H9 (cell line): ENCODE measurements around the gene PTGDR2. TPM values are rescaled to one million over a fixed set of nuclear protein-coding genes. Genes with fewer than 3 reads are reported as not detected.

Source experiments
- DNase-seq: peaks from one replicate; pipeline ENCODE4 v3.0.0-alpha.2; 2017
- H2AFZ ChIP-seq: one replicate; pipeline ENCODE4 v1.6.1; 2013; ENCODE audit warnings: mild to moderate bottlenecking, low read length, control low read depth, moderate library complexity
- H2AK5ac ChIP-seq: 2 replicates; pipeline ENCODE4 v1.6.1; 2013; ENCODE audit warnings: low read length, control low read depth, mixed read lengths; ENCODE audit not compliant: insufficient read length
- H2BK120ac ChIP-seq: one replicate; pipeline ENCODE4 v1.6.1; 2013; ENCODE audit warnings: low read depth, mild to moderate bottlenecking, low read length, control low read depth, inconsistent platforms; ENCODE audit not compliant: poor library complexity, severe bottlenecking
- H2BK12ac ChIP-seq: 2 replicates; pipeline ENCODE4 v1.6.1; 2013; ENCODE audit warnings: low read length, control low read depth, mixed read lengths, low read depth; ENCODE audit not compliant: insufficient read length
- H2BK15ac ChIP-seq: 2 replicates; pipeline ENCODE4 v1.6.1; 2013; ENCODE audit warnings: low read depth, low read length, control low read depth
- H2BK20ac ChIP-seq: one replicate; pipeline ENCODE4 v1.6.1; 2013; ENCODE audit warnings: low read depth, mild to moderate bottlenecking, low read length, control low read depth, inconsistent platforms; ENCODE audit not compliant: poor library complexity, severe bottlenecking
- H2BK5ac ChIP-seq: 2 replicates; pipeline ENCODE4 v1.6.1; 2013; ENCODE audit warnings: low read length, control low read depth, mixed read lengths; ENCODE audit not compliant: insufficient read length
- H3K14ac ChIP-seq: 2 replicates; pipeline ENCODE4 v1.6.1; 2013; ENCODE audit warnings: low read length, control low read depth; ENCODE audit not compliant: insufficient read depth
- H3K18ac ChIP-seq: 2 replicates; pipeline ENCODE4 v1.6.1; 2013; ENCODE audit warnings: low read depth, mild to moderate bottlenecking, mixed read lengths, low read length, control low read depth; ENCODE audit not compliant: insufficient read length
- H3K23ac ChIP-seq: 2 replicates; pipeline ENCODE4 v1.6.1; 2013; ENCODE audit warnings: low read length, control low read depth, mixed read lengths, low read depth; ENCODE audit not compliant: insufficient read length
- H3K23me2 ChIP-seq: 2 replicates; pipeline ENCODE4 v1.6.1; 2013; ENCODE audit warnings: low read depth, mild to moderate bottlenecking, mixed read lengths, low read length, control low read depth; ENCODE audit not compliant: insufficient read length, poor library complexity, severe bottlenecking
- H3K27ac ChIP-seq: 2 replicates; pipeline ENCODE4 v1.5.1; 2013; ENCODE audit warnings: low read length, control low read depth, mixed read lengths, low read depth; ENCODE audit not compliant: insufficient read length
- H3K27me3 ChIP-seq: 2 replicates; pipeline ENCODE4 v1.6.1; 2013; ENCODE audit warnings: low read length, control low read depth, inconsistent platforms; ENCODE audit not compliant: insufficient read depth
- H3K4ac ChIP-seq: 2 replicates; pipeline ENCODE4 v1.6.1; 2013; ENCODE audit warnings: low read depth, mild to moderate bottlenecking, control low read depth, inconsistent platforms, low read length, moderate library complexity
- H3K4me1 ChIP-seq: 2 replicates; pipeline ENCODE4 v1.6.1; 2013; ENCODE audit warnings: low read length, control low read depth, inconsistent platforms; ENCODE audit not compliant: insufficient read depth
- H3K4me2 ChIP-seq: 2 replicates; pipeline ENCODE4 v1.6.1; 2013; ENCODE audit warnings: low read length, control low read depth, mixed read lengths; ENCODE audit not compliant: insufficient read length, insufficient read depth
- H3K56ac ChIP-seq: 2 replicates; pipeline ENCODE4 v1.6.1; 2013; ENCODE audit warnings: low read depth, mild to moderate bottlenecking, mixed read lengths, low read length, control low read depth; ENCODE audit not compliant: insufficient read length
- H3K79me1 ChIP-seq: 2 replicates; pipeline ENCODE4 v1.6.1; 2013; ENCODE audit warnings: low read depth, mild to moderate bottlenecking, moderate library complexity, low read length, control low read depth, inconsistent platforms; ENCODE audit not compliant: insufficient read depth, poor library complexity, severe bottlenecking
- H3K79me2 ChIP-seq: 2 replicates; pipeline ENCODE4 v1.6.1; 2013; ENCODE audit warnings: low read length, control low read depth, inconsistent platforms; ENCODE audit not compliant: insufficient read depth
- H3K9ac ChIP-seq: 2 replicates; pipeline ENCODE4 v1.6.1; 2013; ENCODE audit warnings: low read length, control low read depth, mixed read lengths; ENCODE audit not compliant: insufficient read length; ENCODE audit errors: extremely low read depth
- H3K9me3 ChIP-seq: one replicate; pipeline ENCODE4 v1.6.1; 2013; ENCODE audit warnings: low read depth, low read length, inconsistent platforms; ENCODE audit not compliant: control insufficient read depth
- H3T11ph ChIP-seq: one replicate; pipeline ENCODE4 v1.6.1; 2013; ENCODE audit warnings: mild to moderate bottlenecking, low read length, control low read depth, inconsistent platforms
- H4K20me1 ChIP-seq: one replicate; pipeline ENCODE4 v1.6.1; 2013; ENCODE audit not compliant: control insufficient read depth, insufficient read length, insufficient read depth
- H4K5ac ChIP-seq: 2 replicates; pipeline ENCODE4 v1.6.1; 2013; ENCODE audit warnings: low read depth, mild to moderate bottlenecking, mixed read lengths, low read length, control low read depth; ENCODE audit not compliant: insufficient read length
- H4K8ac ChIP-seq: replicated peaks from 2 replicates; pipeline ENCODE4 v1.6.1; 2013; ENCODE audit warnings: low read length, control low read depth, mixed read lengths, low read depth; ENCODE audit not compliant: insufficient read length
- H4K91ac ChIP-seq: 2 replicates; pipeline ENCODE4 v1.6.1; 2013; ENCODE audit warnings: low read depth, mild to moderate bottlenecking, moderate library complexity, mixed read lengths, low read length, control low read depth; ENCODE audit not compliant: insufficient read length
- H3K27ac Mint-ChIP-seq, 3 experiments: 2 replicates in 2 of 3; 3 replicates in 1 of 3; pipeline ENCODE4 v1.8.0; 2020 to 2021; ENCODE audit warnings: mixed read lengths in 3 of 3, mild to moderate bottlenecking in 1 of 3, moderate library complexity in 1 of 3
- H3K27me3 Mint-ChIP-seq: 2 replicates; pipeline ENCODE4 v1.8.0; 2021; ENCODE audit warnings: low read depth, mild to moderate bottlenecking, moderate library complexity, mixed read lengths
- H3K36me3 Mint-ChIP-seq, 3 experiments: 2 replicates in 2 of 3; 3 replicates in 1 of 3; pipeline ENCODE4 v1.8.0; 2020 to 2021; ENCODE audit warnings: low read depth in 3 of 3, mixed read lengths in 3 of 3; ENCODE audit not compliant: insufficient read depth in 1 of 3
- H3K4me1 Mint-ChIP-seq, 2 experiments: 2 replicates each; pipeline ENCODE4 v1.8.0; 2020; ENCODE audit warnings: mixed read lengths in 2 of 2
- H3K4me3 Mint-ChIP-seq, 2 experiments: 2 replicates in 1 of 2; 3 replicates in 1 of 2; pipeline ENCODE4 v1.8.0; 2020 to 2021; ENCODE audit warnings: mild to moderate bottlenecking in 2 of 2, mixed read lengths in 2 of 2, moderate library complexity in 1 of 2
- H3K9me3 Mint-ChIP-seq, 2 experiments: 2 replicates in 1 of 2; 3 replicates in 1 of 2; pipeline ENCODE4 v1.8.0; 2020; ENCODE audit warnings: mild to moderate bottlenecking in 2 of 2, mixed read lengths in 2 of 2, moderate library complexity in 1 of 2
- WGBS: extraction: QIAGEN DNeasy Blood & Tissue Kit; methylation state at CpG from one replicate; pipeline ENCODE4 v1.1.7; 2013; ENCODE audit warnings: missing lambda C conversion rate, low lambda C conversion rate, mixed read lengths; ENCODE audit not compliant: insufficient read length; ENCODE audit errors: extremely low coverage; 5-methylcytosine and 5-hydroxymethylcytosine counted together
- total RNA-seq: library from RNA; stranded (reverse); gene quantifications from 2 replicates; pipeline ENCODE4 v1.2.1, GENCODE V29; 2021
- TF ChIP-seq, protein P1 (sequence below): fragments of 200-600 bp; sonication (generic); conservative IDR thresholded peaks from 3 replicates; pipeline ENCODE4 v1.8.0; 2021; ENCODE audit warnings: antibody characterized with exemption, mild to moderate bottlenecking

PTGDR2 gene
- total RNA-seq, 1 experiment from 2014 or later, result not detected

DNA sequence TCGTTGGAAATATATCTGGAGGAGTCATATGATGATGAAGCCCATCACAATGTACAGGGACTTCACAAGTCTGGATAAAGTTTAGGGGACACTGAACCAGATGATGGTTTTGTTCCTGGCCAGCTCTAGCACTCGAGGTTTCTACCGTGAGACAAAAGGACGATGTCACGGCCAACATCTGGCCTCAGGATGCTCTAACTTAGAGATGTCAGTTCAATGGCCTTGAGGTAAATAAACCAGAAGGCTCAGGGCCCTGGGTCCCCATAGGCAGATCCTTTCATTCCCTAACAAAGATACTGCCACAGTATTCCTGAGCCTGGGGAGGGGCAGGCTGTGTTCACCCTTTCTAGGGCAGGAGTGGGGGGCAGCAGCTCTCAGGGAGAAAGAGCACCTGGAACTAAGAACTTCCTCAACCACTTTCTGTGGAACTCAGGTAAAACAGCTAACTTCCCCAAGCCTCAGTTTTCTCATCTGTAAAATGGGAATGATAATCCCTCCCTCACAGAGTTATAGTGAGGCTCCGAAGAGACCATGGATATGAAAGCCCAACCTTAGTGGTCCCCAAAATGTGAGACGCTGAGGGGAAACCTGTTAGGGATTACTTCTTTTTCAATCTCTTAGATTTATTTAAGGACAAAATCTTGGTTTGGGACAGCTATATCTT is 52.3 kb downstream of the PTGDR2 start:
- H2BK12ac ChIP-seq, result no peak overlapping the region
- H3K23me2 ChIP-seq, result no peaks in the 10 kb centered on the region
- H3K79me1 ChIP-seq, result no peaks in the 10 kb centered on the region
- no peak overlapping the region for H3K9ac ChIP-seq
- H4K8ac ChIP-seq, result no peak overlapping the region
- H3K4me1 ChIP-seq, result no peaks in the 10 kb centered on the region
- H3K36me3 Mint-ChIP-seq, result no peaks in the 10 kb centered on the region; a peak in 1 of 7 replicates
- H3K4me1 Mint-ChIP-seq, result no peaks in the 10 kb centered on the region
- no peak overlapping the region for H3K18ac ChIP-seq
- H2AFZ ChIP-seq, result no peak overlapping the region
- H3K9me3 Mint-ChIP-seq, result no peaks in the 10 kb centered on the region; a peak in 1 of 5 replicates
- H3K27ac ChIP-seq, result no peak overlapping the region
- H3K56ac ChIP-seq, result no peak overlapping the region
- H3K4ac ChIP-seq, result no peak overlapping the region
- no peak overlapping the region for H3K27ac Mint-ChIP-seq
- no CpG with 5 or more reads among the region's 7 CpGs for whole genome bisulfite sequencing
- H3K9me3 ChIP-seq, result no peaks in the 10 kb centered on the region
- H3K4me3 Mint-ChIP-seq, result no peak overlapping the region
- H2BK5ac ChIP-seq, result no peak overlapping the region
- H2BK15ac ChIP-seq, result no peak overlapping the region
- H4K91ac ChIP-seq, result no peak overlapping the region
- TF ChIP-seq, protein P1, sequence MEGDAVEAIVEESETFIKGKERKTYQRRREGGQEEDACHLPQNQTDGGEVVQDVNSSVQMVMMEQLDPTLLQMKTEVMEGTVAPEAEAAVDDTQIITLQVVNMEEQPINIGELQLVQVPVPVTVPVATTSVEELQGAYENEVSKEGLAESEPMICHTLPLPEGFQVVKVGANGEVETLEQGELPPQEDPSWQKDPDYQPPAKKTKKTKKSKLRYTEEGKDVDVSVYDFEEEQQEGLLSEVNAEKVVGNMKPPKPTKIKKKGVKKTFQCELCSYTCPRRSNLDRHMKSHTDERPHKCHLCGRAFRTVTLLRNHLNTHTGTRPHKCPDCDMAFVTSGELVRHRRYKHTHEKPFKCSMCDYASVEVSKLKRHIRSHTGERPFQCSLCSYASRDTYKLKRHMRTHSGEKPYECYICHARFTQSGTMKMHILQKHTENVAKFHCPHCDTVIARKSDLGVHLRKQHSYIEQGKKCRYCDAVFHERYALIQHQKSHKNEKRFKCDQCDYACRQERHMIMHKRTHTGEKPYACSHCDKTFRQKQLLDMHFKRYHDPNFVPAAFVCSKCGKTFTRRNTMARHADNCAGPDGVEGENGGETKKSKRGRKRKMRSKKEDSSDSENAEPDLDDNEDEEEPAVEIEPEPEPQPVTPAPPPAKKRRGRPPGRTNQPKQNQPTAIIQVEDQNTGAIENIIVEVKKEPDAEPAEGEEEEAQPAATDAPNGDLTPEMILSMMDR, result no peak
- H3K14ac ChIP-seq, result no peak overlapping the region
- H3K27me3 Mint-ChIP-seq, result peaks cover 57% of the 10 kb centered on the region
- H4K5ac ChIP-seq, result no peak overlapping the region
- H3K79me2 ChIP-seq, result no peaks in the 10 kb centered on the region
- no peak overlapping the region for H2BK120ac ChIP-seq
- H3K27me3 ChIP-seq, result no peaks in the 10 kb centered on the region
- no peak overlapping the region for H3T11ph ChIP-seq
- no peak for DNase-seq
- no peak overlapping the region for H3K4me2 ChIP-seq
- H2AK5ac ChIP-seq, result no peak overlapping the region
- no peak overlapping the region for H3K23ac ChIP-seq
- H2BK20ac ChIP-seq, result no peak overlapping the region
- H4K20me1 ChIP-seq, result no peaks in the 10 kb centered on the region
